GM19463 (cell line): ENCODE data around the gene SPPL3.
"Not testable (repeated sequence)": the region's sequence is repeated elsewhere in the genome, so short reads cannot be mapped to it uniquely, and the experiment has no call there.

ENCODE experiments used
- ATAC-seq: cut with Tn5 transposase; IDR thresholded peaks from one replicate; pipeline ENCODE4 v1.9.1; 2021; ENCODE audit warnings: mild to moderate bottlenecking, moderate library complexity; ENCODE audit not compliant: unreplicated experiment

The SPPL3 gene

GRCh38 chr12:120820884-120821510, 83.2 kb downstream of the SPPL3 start:
- no peak for ATAC-seq

DNA sequence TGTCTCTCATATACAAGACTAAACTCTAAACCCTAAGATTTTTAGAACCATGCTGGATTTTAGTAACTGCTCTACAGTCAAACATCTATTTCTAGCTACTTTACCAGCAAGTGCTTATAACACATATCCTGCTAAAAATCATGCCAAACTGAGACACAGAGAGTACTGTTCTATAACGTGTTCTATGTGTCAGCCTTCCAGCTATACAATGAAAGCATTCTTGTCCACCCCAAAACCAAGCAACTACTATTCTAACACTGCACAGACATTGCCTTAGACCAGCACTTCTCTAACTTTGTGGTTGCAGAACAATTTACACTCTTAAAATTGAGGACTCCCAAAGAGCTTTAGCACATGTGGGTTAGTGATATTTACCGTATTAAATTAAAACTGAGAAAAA, 85.7 kb downstream of the SPPL3 start:
- ATAC-seq, result no peak

DNA sequence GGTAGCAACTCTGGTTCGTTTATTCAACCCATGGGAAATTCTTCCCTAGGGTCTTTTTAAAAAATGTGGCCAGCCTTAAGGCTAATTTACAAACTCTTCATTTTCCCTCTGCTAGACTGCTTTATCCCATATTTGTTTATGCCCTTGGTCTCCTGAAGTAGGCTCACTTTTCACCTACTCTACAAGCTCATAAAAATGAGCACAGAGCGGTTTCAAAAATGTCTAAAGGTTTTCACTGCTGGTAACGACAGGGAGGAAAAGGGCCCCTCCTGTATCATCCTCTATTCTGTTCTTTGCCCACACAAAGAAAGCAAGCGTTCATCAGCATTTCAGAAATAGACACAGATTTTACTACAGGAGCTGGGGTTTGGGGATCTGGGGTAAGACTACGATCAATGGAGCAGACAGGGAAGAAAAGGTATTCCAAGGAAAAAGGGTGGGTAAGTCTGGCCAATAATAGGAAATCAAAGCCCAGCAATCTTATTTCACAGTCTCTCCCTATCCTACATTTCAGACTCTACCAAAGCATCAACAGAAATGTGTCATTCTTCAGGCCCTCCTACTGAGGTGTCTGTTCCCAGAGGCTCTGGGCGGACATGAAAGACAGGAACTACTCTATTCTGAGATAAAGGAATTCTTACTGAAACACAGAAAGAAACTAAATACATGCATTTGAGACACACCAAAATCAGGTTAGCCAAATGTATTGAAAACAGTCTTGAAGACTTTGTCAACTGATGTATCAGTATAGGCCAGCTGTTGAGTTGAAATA, 86.4 kb downstream of the SPPL3 start:
- ATAC-seq, result no peak

GRCh38 chr12:120816363-120816762, 87.8 kb downstream of the SPPL3 start:
- no peak for ATAC-seq

- ATAC-seq, result no peak
Measured at GRCh38 chr12:120814903-120815429, 89.2 kb downstream of the SPPL3 start.

GRCh38 chr12:120814203-120814902, 89.8 kb downstream of the SPPL3 start:
- no peak for ATAC-seq

- ATAC-seq, result no peak
Measured at GRCh38 chr12:120813588-120814153, 90.5 kb downstream of the SPPL3 start.

DNA sequence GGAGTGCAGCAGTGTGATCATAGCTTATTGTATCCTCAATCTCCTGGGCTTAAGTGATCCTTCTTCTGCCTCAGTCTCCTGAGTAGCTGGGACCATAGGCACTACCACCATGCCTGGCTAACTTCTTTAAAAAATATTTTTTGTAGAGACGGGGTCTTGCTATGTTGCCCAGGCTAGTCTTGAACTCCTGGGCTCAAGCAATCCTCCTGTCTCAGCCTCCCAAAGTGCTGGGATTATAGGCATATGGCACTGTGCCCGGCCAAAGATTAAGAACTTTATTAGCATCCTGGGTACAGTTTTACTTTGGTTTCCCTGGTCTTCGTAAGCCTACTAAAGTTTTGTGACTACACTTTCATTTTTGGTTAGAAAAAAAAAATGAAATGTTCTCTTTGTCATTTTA, 94.1 kb downstream of the SPPL3 start:
- no peak for ATAC-seq

DNA sequence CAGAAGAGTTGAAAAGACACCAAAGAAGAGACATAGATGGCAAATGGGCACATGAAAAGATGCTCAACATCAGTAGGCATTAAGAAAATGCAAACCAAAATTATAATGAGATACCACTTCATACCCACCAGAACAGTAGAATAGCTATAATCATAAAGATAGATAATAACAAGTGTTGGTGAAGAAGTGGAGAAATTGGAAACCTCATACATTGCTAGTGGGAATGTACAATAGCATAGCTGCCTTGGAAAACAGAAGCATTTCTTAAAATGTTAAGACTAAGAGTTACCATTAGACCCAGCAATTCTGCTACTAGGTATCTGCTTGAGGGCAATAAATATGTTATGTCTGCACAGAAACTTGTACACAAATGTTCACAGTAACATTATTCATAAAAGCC, 99.7 kb downstream of the SPPL3 start:
- ATAC-seq, result no peak

DNA sequence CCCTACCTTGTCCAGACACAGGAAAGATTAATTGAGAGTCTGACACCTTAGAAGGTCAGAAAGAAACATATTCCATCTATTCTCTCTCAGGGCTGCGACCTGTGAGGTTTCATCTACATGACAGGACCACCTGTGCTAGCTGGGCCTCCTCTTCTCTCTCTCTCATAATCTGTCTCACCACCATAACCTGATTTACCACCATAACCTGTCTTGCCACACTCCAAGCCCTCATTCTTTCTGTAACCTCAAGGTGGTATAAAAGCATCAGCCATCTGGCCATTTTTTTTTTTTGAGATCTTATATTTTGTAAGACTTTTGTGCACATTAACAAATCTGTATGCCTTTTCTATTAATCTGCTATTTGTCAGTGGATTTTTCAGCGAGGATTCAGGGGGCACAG, 103.0 kb downstream of the SPPL3 start:
- no peak for ATAC-seq

- no peak for ATAC-seq
Measured at GRCh38 chr12:120800665-120801064, 103.5 kb downstream of the SPPL3 start.

DNA sequence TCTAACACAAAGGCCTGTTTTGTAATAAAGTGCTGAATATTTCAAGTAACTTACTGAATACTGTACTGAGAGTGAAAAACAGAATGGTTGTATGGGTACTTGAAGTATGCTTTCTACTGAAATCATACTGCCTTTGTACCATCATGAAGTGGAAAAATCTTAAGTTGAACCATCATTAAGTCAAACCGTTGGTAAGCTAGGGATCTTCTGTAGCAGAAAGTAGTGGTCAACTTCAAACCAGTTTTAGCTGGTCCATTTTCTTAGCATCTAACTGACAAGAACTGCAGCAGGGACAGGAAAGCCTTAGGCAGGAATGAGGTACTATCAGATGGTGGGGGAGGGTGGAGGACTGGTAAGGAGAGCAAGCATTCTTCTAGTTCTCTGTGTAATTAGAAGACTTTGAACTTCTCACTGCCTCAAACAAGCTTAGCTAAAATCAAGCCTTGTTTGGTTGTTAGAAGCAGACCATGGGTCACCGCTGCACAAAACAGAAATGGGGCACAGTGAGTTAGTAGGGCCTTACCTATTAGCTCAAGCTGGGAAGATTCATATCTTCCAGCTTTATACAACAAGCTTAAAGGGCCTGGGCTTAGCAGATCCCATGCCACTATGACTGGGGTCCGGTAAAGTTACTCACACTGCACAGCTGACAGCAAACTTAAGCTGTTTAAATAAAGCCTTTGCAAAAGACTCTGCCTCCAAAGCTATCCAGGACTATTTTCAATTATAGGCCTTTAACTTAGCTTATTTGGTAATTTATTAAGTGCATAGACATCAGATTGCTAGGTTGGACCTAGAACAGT, 104.7 kb downstream of the SPPL3 start:
- no peak for ATAC-seq

DNA sequence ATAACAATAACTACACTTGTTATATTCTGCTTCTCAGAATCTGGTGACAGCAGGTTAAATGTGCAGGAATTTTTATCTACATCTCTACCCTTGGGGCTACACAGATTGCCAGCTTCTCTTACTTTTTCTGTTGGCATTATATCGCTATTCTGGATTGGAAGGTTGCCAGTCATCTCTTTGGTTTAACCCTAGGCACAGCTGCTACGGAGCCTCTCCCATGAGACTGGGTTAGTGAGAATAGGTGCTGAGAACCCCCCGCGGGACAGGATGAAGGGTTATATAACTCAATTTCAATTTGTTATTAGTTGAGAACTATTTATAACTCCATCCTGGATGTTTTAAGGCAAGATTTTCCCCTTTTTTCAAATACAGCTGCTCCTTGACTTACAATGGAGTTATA, 105.5 kb downstream of the SPPL3 start:
- ATAC-seq, result peak; percentile 49

- ATAC-seq, result no peak
Measured at GRCh38 chr12:120797677-120798642, 106.2 kb downstream of the SPPL3 start.

DNA sequence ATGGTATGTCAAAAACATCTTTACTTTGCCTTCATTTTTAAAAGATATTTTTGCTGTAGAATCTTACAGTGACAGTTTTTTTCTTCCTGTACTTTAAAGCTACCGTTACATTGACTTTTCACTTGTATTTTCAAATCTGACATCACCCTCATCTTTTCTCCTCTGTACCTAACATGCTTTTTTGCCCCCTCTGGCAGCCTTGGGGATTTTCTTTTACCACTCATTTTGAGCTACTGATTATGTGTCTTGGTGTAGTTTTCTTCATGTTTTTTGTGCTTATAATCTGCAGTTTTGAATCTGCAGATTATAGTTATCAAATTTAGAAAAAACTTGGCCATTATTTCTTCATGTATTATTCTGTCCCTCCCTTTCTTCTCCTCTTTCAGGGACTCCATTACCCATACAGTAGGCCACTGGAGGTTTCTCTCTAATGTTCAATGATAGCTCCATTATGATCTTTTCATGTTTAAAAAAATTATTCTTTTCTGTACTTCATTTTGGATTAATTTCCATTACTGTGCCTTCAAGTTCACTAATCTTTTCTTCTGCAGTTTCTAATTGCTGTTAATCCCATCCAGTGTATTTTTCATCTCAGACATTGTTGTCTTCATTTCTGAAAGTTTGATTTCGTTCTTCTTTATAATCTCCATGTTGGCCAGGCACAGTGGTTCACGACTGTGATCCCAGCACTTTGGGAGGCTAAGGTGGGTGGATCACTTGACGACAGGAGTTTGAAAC, 108.5 kb downstream of the SPPL3 start:
- ATAC-seq, result no peak

DNA sequence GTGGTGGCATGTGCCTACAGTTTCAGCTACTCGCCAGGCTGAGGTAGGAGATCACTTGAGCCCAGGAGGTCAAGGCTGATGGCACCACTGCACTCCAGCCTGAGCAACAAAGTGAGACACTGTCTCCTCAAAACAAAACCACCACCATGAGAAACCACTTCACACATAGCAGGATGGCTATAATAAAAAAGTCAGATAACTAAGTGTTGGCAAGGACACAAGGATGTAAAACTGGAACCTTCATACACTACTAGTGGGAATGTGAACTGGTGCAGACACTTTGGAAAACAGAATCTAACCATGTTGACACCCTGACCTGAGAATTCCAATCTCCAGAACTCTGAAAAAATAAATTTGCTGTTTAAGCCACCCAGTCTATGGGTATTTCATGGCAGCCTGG, 110.8 kb downstream of the SPPL3 start:
- ATAC-seq, result no peak

- not testable (repeated sequence) for ATAC-seq
Measured at GRCh38 chr12:120792456-120792855, 111.7 kb downstream of the SPPL3 start.

- ATAC-seq, result no peak
Measured at GRCh38 chr12:120791669-120792176, 112.4 kb downstream of the SPPL3 start.

DNA sequence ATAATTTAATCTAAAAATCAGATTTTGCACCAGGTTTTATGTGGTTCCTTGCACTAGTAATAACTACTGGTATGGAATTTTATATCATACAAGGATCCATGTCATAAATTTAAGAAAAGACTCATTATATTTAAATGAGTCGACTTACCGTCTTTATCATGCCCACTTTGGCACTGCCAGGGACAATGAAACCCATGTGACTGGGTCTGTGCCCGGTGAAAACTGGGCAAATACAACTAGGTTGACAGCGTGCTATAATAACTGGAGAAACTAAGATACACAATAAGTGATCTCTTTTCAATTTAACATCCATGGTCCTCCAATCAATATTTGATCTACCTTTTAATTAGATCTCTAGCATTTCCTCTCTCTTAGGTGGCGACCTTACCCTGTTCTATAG, 114.0 kb downstream of the SPPL3 start:
- no peak for ATAC-seq
